NCI-H526 (cell line): Measurements from ENCODE around the gene CPO.

Source experiments
- DNase-seq, 2 experiments: peaks; one replicate each; lab custom pipeline; 2025; lab: John Stamatoyannopoulos, UW

The CPO gene

DNA sequence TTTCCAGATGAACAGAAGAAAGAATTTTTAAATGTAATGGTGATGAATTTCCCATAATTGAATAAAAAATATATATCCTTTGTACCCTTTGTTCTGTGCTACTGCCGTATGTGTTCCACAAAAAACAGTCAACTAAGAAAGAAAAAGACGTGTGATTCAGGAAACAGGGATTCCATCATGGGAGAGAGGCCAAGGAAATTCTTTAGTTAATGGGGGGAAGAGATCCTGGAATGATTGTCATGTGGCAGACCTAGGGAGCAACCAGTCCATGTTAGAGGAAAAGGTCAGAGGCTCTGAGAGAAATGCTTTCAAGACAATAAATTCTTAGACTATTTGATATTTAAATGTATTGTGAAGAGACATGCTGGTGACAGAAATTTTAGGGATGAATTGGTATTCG, 76.6 kb downstream of the CPO start:
- DNase-seq = no peak
